Cerebellar nuclear complex (tissue), 1 donor: ENCODE results near the gene CTIF.

Experiments used
- DNase-seq, 2 experiments: peaks; one replicate each; lab custom pipeline; 2025; lab: John Stamatoyannopoulos, UW

The CTIF gene

GRCh38 chr18:48851599-48851960, 312.7 kb downstream of the CTIF start:
- no peak for DNase-seq

GRCh38 chr18:48852292-48852691, 313.5 kb downstream of the CTIF start:
- DNase-seq, result no peak

DNA sequence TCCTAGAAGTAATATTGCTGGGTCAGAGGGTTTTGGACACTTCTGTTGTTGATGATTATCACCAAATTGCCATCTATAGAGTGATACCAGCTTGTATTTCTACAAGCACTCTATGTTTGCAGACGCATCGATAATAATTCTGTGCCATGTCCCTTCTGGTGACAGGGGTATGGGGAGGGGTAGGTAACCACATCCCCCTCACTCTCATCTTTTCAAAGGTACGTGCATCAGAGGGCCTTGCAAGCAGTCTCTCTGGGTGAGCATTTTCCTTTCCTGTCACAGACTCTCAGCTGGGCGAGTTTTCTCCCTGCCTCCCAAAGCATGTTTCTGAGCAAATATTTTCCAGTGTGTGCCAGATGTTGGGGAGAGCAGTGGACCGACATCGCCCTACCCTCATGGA, 314.0 kb downstream of the CTIF start:
- DNase-seq, result no peak

DNA sequence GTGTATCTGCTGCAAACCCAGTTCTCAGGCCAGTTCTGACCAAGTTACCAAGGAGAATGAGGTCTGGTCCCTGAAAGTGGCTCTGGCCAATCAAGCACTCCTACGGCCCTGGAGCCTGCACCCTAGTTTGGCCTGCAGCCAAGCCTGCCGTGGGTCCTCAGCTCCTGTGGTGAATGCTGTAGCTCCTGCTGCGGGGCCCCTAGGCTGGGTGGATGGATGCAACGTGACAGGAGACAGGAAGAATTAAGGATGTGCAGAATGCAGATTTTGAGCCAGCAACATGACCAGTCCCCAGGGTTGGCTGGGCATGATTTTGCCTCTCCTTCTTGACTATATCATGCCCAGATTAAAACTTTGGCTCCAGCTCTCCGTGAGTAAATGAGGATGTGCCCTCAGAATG, 314.8 kb downstream of the CTIF start:
- no peak for DNase-seq

DNA sequence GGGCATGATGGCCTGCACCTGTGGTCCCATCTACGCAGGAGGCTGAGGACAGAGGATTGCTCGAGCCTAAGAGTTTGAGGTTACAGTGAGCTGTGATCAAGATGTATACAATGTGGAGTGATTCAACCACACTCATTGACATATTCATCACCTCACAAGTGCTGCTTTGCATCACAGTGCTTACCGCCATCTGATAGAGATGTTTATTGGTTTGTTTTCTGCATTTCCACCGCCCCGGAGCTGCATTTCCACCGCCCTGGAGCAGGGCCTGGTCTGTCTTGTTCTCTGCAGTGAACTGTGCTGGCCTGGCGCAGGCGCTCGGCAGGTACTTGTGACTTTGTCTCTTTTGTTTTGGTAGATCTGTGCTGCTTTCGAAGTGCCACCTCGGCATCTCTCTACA, 315.9 kb downstream of the CTIF start:
- no peak for DNase-seq

- DNase-seq, result no peak
These were observed 316.9 kb downstream of the CTIF start for GRCh38 chr18:48855422-48856377.

GRCh38 chr18:48857023-48857694, 318.3 kb downstream of the CTIF start:
- DNase-seq, result no peak

DNA sequence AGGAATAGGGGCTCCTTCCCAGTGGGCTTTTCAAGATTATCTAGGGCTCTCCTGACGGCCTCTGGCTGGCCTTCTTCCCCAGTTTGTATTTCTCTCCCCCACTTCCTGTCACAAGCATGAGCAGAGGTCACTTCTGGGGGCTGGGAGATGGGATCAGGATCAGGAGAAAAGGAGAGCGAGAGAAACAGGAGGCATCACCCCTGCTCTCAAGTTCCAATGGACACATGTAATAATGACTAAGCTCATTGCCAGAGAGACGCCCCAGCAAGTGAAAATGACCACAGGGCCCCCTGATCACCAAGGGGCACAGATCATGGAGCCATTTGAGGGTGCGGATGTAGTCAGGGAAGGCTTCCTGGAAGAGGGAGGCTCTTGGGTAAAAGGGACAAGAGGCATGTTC, 319.8 kb downstream of the CTIF start:
- DNase-seq, result no peak

DNA sequence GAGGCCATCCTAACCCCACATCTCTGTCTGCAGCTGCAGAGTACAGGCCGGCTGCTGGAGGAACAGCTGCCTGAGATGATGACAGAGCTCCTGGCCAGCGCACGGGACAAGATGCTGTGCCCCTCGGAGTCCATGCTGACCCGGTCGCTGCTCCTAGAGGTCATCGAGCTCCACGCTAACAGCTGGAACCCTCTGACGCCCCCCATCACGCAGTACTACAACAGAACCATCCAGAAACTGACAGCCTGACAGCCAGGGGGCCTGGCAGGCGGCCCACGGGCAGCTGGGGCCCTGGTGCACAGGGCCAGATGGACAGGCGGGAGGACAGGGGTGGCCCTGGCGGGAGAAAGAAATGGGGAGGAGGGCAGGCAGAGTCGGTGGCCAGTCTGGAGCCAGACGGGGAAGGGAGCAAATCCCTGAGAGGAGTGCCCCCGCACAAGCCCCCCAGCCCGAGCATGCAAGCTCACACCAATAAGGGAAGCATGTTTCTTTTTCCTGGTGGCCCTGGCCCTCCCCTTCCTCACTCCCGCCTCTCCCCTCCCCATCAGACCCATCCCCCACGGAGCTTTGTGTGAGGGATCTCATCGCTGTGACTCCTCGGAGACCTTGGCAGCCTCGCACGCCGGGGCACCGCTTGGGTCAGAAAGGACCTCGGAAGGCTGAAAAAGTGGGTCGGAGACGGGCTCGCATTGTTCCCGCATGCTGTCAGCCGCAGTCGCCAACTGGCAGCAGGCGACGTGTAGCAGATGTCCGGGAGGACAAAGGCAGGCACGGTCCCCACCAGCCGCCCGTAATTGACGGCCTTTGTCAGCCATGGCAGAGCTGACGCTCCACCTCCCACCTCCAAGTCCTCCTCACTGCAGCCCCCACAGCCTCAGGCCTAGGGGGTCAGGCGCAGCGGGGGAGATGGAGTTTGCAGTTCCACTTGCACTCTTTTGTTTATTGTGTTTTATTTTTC, 320.8 kb downstream of the CTIF start:
- DNase-seq, result peak; percentile 42 to 89

DNA sequence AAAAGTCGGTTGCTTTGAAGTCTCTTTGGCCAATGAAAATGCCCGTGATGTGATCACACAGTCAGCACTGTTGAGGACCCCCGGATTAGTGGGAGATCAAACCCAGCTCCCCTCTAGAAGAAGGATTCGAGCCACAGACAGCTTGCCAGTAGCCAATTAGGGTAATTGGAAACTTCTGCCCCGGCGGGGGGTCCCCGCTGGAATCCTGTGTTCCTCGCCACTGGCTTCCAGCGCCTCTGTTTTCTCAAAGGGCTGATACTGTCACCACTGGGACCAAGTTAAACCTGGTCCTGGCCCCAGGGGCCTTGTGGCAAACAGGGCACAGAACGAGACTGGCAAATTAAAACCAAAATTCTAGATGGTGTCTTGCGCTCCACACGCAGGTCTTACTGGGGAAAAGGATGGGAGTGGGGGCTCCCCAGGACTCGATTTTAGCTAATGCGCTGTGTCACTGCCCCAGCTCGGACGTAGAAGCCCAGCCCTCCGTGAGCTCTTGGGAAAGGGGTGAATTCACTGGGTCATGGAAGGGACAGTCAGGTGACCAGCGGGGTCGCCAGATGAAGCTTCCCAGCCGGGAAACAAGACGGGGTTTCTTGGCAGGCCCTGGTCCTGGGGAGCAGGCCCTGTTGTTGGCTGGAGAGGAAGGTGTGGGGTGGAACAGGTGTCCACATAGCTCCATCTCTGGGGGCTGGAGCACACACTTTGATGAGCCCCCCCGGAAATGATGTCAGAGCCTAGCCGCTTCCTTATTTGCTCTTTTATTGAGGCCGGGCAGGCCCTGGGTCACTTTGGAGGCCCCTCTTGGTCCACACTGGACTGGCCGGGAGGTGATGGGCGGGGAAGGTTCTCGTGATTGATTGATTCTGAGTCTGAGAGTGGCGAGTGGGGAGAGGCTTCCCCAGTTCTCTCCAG, 321.7 kb downstream of the CTIF start:
- DNase-seq, result no peak

DNA sequence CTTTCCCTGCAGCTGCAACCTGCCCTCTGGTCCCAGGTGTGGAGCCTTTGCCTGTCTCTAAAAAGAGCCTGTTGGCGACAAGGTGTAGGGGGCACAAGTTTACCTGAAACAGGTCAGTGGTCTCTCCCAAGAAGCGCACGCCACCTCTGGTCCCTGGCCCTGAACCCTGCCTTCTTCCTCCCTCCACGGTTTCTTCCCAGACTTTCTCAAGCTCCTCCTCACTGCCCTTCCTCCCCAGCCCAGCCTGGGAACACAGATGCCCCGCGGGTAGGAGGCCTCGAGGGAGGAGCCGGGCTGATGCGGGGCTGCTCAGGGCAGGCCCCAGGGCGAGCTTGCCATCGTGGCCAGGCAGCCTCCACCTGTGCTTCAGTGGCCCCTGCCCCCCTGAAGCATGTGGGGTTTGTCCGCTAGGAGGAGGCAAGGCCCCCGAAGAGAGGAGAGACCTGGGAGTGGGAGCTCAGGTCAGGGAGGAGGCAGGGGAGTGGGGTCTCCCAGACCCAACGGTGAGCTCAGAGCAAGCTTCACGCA, 322.4 kb downstream of the CTIF start:
- DNase-seq, result no peak

DNA sequence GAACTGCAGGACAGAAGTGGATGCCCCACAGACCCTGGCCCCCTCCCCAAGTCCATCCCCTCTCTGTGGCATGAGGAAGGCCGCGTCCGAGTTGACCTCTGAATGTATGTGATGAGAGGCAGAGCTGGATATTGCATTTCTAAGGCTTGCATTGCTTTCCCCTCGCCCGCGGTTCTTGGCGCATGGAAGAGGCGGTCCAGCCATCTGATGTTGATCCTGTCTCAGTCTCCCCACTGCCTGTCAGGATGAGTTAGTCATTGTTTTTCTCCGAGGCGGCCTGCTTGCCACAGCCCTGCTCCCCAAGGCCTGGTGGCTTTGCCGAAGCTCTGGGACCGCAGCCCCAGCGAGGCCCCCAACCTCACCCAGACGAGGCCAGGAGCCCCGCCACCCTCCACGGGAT, 323.3 kb downstream of the CTIF start:
- DNase-seq, result no peak

- DNase-seq, result no peak
These were observed 323.9 kb downstream of the CTIF start for GRCh38 chr18:48862678-48863270.

DNA sequence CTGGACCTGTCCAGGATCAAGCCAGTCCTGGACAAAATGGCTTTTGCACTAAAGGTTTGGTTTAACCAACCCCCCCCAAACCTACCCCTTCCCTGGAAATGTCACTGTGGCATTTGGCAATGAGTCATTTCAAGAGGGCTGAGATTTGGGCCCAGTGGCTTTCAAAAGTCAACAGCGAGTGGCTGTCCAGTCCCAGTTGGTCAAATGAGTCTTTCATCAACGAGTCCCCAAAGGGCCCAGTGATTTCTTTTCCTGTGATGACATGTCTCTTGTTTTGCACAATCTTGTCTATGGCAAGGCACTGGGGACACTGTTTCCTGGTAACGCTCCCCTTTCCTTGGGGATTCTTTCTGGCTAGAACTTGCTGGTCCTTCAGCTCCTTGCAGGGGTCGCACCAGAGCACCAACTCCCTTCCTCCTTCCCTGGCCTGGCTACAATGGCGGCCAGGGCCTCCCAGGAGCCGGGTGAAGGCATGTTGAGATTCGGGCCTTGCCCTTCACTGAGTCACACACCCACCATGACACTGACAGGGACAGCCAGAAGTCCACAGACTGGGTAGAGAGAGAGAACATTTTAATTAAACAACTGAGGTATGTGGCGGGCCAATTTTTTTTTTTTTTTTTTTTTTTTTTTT, 324.7 kb downstream of the CTIF start:
- DNase-seq, result no peak

GRCh38 chr18:48864876-48865275, 326.0 kb downstream of the CTIF start:
- DNase-seq, result no peak

DNA sequence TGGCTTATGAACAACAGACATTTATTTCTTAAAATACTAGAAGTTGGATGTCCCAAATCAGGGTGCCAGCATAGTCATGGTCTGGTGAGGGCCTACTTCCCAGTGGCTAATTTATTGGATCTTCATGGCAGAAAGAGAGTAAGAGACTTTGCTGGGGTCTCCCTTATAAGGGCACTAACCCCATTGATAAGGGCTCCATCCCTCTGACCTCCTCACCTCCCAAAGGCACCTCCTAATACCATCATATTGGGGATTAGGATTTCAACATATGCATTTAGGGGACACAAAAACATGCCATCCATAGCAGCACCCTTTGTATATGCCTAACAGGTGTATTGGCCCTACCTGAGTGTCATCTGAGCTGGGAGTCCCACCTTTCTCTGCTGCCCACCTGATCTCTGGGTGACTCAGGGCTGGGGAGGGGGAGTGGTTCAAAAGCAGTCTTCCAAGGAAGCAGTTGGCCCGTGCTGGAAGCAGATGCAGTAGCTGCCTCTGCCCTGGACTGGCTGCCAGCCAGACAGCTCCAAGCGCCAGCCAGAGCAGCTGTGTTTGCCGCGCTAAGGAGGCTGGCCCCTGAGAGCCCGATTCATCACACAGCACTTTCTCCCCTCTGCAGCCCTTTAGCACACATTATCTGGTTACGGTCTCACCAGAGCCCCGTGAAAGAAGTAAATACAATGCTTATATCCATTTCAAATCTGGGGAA, 327.4 kb downstream of the CTIF start:
- DNase-seq, result no peak

DNA sequence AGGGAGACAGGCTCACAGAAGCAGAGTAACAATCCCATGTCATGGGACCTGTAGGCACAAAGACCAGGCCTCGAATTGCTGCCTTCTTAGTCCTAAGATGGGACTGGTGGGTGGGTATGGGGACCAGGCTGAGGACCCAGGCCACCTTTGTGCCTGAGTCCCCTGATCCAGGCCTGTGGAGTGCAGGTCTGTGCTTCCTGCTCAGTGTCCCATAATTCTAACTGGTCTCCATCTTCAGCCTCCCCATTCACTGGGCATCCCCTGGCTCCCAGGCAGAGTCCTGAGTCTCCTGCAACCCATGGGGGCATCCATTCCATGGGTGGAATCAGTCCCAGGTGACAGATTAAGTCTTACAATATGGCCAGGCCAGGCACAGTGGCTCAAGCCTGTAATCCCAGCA, 328.0 kb downstream of the CTIF start:
- DNase-seq, result no peak

DNA sequence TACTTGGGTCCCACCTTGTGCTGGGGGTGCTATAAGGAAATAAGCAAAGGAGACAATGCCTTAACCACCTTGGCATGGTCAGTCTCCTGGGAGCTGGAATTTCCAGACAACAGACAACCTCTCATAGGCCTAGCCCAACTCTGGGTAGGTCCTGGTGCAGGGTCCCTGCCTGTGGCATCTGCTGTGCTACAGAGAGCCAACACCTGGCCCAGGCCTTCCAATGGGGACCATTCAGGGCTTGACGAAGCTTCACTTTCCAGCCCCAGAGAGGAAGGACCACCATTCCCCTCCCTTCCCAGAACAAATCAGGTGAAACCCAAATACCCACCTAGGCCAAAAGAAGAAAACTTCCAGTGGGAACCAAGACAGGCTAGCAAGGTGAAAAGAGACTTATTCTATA, 329.1 kb downstream of the CTIF start:
- no peak for DNase-seq
